Anterior cingulate cortex (tissue), 58 donors: ENCODE data around the gene EPRS1.
"Not testable (repeated sequence)": the region's sequence is repeated elsewhere in the genome, so short reads cannot be mapped to it uniquely, and the experiment has no call there.

Experiments
- DNase-seq, 58 donors: peaks; one replicate each; lab custom pipeline; 2025; lab: John Stamatoyannopoulos, UW

The EPRS1 gene

GRCh38 chr1:220046052-220046930 lies at the start of gene EPRS1:
EPRS1 (minus strand) TSS chr1:220046505; CDS start chr1:220046388, 117 bp downstream.
- peak; percentile 49 to 97 (median 90) for DNase-seq

- peak; percentile 28 to 91 (median 82) for DNase-seq
Observed at GRCh38 chr1:220094016-220094911, 48.0 kb upstream of the EPRS1 start, which contains the start of gene IARS2. IARS2 (plus strand) TSS chr1:220094132; CDS start chr1:220094217, 85 bp downstream.

- peak in 1 of 58 donors; percentile 12 for DNase-seq
Observed at GRCh38 chr1:220093361-220094015, 47.2 kb upstream of the EPRS1 start.

- no peak for DNase-seq
Observed at GRCh38 chr1:220092694-220093093, 46.4 kb upstream of the EPRS1 start.

GRCh38 chr1:220089650-220090556 lies 43.6 kb upstream of the EPRS1 start, which contains the start of gene BPNT1:
BPNT1 (minus strand) TSS chr1:220089788; CDS start chr1:220079846, 9,942 bp downstream.
- peak; percentile 13 to 95 (median 88) for DNase-seq

GRCh38 chr1:220086261-220086686 lies 40.0 kb upstream of the EPRS1 start:
- not testable (repeated sequence) for DNase-seq

GRCh38 chr1:220084460-220084859 lies 38.2 kb upstream of the EPRS1 start:
- no peak for DNase-seq

- DNase-seq = no peak
Observed at GRCh38 chr1:220077887-220078286, 31.6 kb upstream of the EPRS1 start.

- no peak for DNase-seq
Observed at GRCh38 chr1:220076861-220077762, 30.8 kb upstream of the EPRS1 start.

- no peak for DNase-seq
Observed at GRCh38 chr1:220067269-220068204, 21.2 kb upstream of the EPRS1 start.

- no peak for DNase-seq
Observed at GRCh38 chr1:220062629-220063028, 16.3 kb upstream of the EPRS1 start.

GRCh38 chr1:220060876-220061275 lies 14.6 kb upstream of the EPRS1 start:
- no peak for DNase-seq

- DNase-seq = no peak
Observed at GRCh38 chr1:220056374-220056773, 10.1 kb upstream of the EPRS1 start.

- no peak for DNase-seq
Observed at GRCh38 chr1:220045356-220046051, 801 bp downstream of the EPRS1 start.

GRCh38 chr1:220044678-220045355 lies 1.5 kb downstream of the EPRS1 start:
- DNase-seq = no peak

GRCh38 chr1:220043646-220044045 lies 2.7 kb downstream of the EPRS1 start:
- DNase-seq = no peak
